ENCODE measurements around the gene PAX8. TPM values are rescaled to one million over a fixed set of nuclear protein-coding genes. Genes with fewer than 3 reads are reported as not detected.
A peak's percentile ranks its signal among the peaks of the same experiment; 100 is the strongest.

PAX8 gene
- total RNA-seq, 3 donors from 2014 or later, result under 0.01 to 2.6 (median 1.0) TPM

DNA sequence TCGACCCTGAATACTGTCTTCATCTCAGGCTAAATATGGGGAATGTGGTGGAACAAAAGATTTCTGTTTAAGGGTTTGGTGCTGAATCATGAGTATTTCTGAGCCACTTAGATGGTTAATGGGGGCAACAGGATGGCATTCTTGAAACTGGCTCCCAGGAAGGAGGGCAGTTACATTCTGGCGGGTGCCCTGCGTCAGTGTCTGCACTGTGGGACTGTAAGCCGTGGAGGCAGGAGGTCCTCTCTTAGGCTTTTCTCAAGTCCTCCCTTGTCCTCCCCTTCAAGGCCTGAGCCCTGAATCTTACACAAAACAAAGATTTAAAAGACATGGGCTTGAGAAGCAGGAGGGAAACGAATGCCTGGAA is 59.2 kb downstream of the PAX8 start:
- H3K4me1 ChIP-seq, result peaks cover 3 to 9% of the 10 kb centered on the region in 2 donors
- no peak for DNase-seq (ENCODE audit: low spot score in 2 of 2)
- no peak overlapping the region for H3K4me3 ChIP-seq
- H3K27ac ChIP-seq, result peak overlapping the region; percentile 43 to 61
- intact Hi-C loops (cut with DNase I; ENCODE audit: low total_unique reads), result no loop called here
- H3K9me3 ChIP-seq, result no peaks in the 10 kb centered on the region
- H3K36me3 ChIP-seq, result no peaks in the 10 kb centered on the region
- no peak for TF ChIP-seq CTCF (IDR thresholded peaks at IDR 0.05)
- no peak for TF ChIP-seq POLR2A (IDR thresholded peaks at IDR 0.05)
- no peak for TF ChIP-seq POLR2AphosphoS5 (IDR thresholded peaks at IDR 0.05)
- no peaks in the 10 kb centered on the region for H3K27me3 ChIP-seq

- no peak for TF ChIP-seq POLR2A (IDR thresholded peaks at IDR 0.05)
- TF ChIP-seq CTCF (IDR thresholded peaks at IDR 0.05), result no peak
- no peak for TF ChIP-seq POLR2AphosphoS5 (IDR thresholded peaks at IDR 0.05)
- no peak overlapping the region for H3K4me3 ChIP-seq
- H3K27me3 ChIP-seq, result no peaks in the 10 kb centered on the region
- H3K36me3 ChIP-seq, result no peaks in the 10 kb centered on the region
- no peak for DNase-seq (ENCODE audit: low spot score in 2 of 2)
- H3K27ac ChIP-seq, result peak overlapping the region; percentile 43 to 61
- intact Hi-C loops (cut with DNase I; ENCODE audit: low total_unique reads), result no loop called here
- H3K9me3 ChIP-seq, result no peaks in the 10 kb centered on the region
- peaks cover 3 to 9% of the 10 kb centered on the region in 2 donors for H3K4me1 ChIP-seq
Measured at GRCh38 chr2:113219092-113219441, 59.7 kb downstream of the PAX8 start.

- H3K4me3 ChIP-seq, result no peak overlapping the region
- H3K36me3 ChIP-seq, result no peaks in the 10 kb centered on the region
- no peaks in the 10 kb centered on the region for H3K27me3 ChIP-seq
- TF ChIP-seq POLR2AphosphoS5 (IDR thresholded peaks at IDR 0.05) (no peak), CTCF (IDR thresholded peaks at IDR 0.05) (no peak), POLR2A (IDR thresholded peaks at IDR 0.05) (no peak)
- H3K4me1 ChIP-seq, result peaks cover 3 to 9% of the 10 kb centered on the region in 2 donors
- intact Hi-C loops (cut with DNase I; ENCODE audit: low total_unique reads), result no loop called here
- no peaks in the 10 kb centered on the region for H3K9me3 ChIP-seq
- DNase-seq (ENCODE audit: low spot score in 2 of 2), result peak in 1 of 2 donors; percentile 62
- H3K27ac ChIP-seq, result peak overlapping the region; percentile 66 to 79
Measured at GRCh38 chr2:113218283-113219091, 60.2 kb downstream of the PAX8 start.

- no peaks in the 10 kb centered on the region for H3K9me3 ChIP-seq
- TF ChIP-seq POLR2A (IDR thresholded peaks at IDR 0.05) (no peak), CTCF (IDR thresholded peaks at IDR 0.05) (no peak), POLR2AphosphoS5 (IDR thresholded peaks at IDR 0.05) (no peak)
- DNase-seq (ENCODE audit: low spot score in 2 of 2), result no peak
- H3K36me3 ChIP-seq, result no peaks in the 10 kb centered on the region
- H3K4me3 ChIP-seq, result no peak overlapping the region
- intact Hi-C loops (cut with DNase I; ENCODE audit: low total_unique reads), result no loop called here
- no peaks in the 10 kb centered on the region for H3K27me3 ChIP-seq
- peaks cover 3 to 9% of the 10 kb centered on the region in 2 donors for H3K4me1 ChIP-seq
- peak overlapping the region; percentile 66 to 79 for H3K27ac ChIP-seq
Measured at GRCh38 chr2:113217455-113218282, 61.1 kb downstream of the PAX8 start.
